GM19099 (cell line): ENCODE results near the gene PRKG1.

Source experiments
- POLR2A ChIP-seq: IDR thresholded peaks from 3 replicates; pipeline ENCODE4 v1.6.1; 2011; ENCODE audit warnings: low read depth; ENCODE audit not compliant: insufficient read length; ENCODE audit errors: extremely low read depth

Gene PRKG1

DNA sequence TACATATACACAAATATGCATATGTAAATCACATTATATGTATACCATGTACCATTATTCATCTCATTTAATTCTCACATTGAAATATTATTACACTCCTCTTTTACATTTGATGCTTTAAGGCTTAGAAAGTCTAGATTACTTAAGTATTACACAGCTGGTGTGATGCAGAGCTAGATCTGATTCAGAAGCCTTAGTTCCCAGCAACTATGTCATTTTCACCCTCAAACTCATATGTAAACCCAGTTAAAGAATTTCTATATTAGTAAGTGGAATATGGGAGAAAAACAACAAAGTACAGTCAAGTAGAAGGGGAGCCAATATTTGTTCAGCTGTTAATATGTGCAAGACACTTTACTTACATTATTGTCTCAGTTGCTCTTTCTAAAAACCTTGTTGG lies 699.4 kb downstream of the PRKG1 start:
- no peak for TF ChIP-seq POLR2A

DNA sequence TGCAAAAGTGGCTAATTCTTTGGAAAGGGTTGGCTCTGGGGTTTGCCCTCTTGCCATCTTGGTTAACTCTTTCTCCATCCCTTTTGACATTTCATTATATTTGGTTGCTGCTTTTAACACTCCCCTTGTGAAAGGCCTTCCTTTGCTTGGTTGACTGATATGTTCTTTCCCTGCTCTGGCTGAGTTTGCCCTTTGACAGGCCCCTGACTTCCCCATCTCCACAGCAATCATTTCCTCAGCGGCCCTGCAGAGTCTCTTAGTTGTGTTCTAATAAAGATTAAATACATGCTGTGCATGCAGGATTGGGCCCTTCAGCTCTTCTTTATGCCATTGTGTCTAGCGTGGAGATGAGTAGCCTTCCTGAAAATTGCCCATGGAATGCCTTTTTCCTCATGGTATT lies 709.7 kb downstream of the PRKG1 start:
- no peak for TF ChIP-seq POLR2A

DNA sequence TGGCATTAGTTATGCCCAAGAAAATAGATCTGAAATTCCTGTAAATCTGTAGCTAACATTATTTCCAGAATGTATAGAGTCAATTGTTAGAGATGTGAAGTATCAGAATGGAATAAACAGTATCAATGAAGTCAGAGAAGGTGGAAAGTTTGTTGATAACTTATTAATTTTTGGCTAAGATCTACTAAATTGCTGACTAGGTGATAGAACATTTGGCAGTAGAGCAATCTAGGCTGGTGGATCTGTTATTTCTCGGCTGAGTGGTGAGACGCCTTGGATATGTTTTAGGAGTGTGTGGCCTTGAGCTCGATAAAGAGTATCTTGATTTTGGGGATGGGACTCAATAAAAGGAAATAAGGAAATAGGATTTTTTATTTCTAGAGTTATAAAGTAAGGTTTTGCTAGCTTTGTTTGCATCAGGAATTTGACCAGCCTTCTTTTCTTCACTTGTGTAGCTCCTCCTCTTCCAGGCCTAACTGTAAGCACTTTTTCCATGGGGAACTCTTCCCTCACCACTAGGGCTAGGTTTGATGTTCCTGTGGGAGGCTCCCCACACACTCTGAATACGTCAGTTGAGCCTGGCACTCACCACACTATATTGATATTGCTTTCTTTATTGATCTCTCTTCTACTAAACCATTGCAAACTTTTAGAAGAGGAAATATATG lies 711.9 kb downstream of the PRKG1 start:
- no peak for TF ChIP-seq POLR2A

DNA sequence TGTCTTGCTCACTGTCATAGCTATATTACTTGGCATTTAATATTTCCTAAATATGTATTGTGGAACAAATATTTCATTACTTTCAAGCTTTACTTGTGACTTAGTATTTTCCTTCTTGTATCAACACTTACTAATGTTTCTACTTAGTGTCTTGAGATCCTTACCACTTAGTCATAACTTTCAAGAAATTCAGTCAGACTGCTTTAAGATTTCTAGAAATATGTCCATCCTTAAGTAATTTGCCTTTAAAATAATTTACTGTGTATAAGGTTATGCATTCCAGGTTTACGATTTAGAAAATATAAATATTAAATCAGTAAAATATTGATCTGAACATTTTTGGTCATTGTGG lies 712.4 kb downstream of the PRKG1 start:
- TF ChIP-seq POLR2A: no peak

DNA sequence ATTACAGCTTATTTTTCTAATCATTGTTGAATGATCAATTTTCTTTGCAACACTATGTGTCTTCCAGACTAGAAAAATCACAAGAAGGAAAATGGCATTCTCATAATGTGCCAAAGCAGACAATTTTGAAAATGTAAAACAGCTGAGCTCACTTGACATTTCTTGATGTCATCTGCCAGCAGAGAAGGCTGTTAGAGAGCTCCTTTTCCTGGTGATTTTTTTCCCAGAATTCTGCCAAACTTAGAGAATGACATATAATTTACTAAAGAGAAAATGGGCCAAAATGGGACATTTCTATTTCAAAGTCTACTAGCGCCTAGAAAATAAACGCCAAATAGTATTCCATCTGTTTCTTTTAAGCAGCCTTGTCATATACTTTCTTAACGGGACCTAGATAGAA lies 714.0 kb downstream of the PRKG1 start:
- TF ChIP-seq POLR2A: no peak

DNA sequence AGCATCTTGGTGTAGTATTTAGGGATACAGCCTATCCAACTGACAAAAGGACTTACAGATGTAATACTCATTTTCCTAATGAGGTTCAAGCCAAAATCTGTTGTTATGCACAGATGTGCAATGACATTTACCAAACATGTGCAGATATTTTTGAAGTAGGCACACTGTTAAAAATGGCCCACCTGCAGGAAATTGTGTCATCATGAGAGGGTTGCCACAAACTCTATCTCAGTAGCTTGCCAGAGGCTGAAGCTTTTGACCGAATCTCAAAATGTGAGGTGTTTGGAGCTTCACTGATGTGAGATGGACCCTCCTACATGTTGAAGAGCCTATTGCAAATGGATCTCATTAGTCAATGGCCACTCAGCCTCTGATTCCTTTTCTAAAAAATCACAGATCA lies 714.8 kb downstream of the PRKG1 start:
- TF ChIP-seq POLR2A: no peak

DNA sequence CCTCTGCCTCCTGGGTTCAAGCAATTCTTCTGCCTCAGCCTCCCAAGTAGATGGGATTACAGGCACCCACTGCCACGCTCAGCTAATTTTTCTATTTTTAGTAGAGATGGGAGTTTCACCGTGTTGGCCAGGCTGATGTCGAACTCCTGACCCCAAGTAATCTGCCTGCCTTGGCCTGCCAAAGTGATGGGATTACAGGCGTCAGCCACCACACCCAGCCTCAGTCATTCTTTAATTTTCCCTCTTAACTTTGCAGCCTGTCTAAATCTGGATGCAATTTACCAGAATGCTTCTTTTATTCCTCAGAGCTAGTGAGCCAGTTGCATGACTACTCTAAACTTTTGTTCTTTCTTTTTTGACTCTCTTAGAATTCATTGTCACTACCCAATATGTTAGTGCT lies 715.6 kb downstream of the PRKG1 start:
- TF ChIP-seq POLR2A: no peak

DNA sequence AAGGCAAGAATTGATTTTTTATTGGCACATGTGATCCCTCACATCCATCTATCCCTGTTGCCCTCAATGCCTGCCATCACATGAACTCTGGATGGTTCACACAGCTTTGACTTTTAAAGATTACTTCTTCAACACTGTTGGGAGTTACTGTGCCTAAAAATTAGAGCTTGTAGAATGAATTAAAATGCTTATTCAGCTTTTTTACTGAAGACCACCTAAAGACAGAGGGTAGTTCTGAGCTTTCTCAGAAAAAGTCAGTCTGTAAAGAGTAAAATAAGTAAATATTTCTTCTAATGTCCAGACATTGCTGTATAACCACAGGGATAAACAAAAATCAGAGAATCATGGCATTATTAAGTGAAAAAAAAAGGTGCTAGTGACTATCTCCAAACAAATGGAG lies 718.4 kb downstream of the PRKG1 start:
- no peak for TF ChIP-seq POLR2A

DNA sequence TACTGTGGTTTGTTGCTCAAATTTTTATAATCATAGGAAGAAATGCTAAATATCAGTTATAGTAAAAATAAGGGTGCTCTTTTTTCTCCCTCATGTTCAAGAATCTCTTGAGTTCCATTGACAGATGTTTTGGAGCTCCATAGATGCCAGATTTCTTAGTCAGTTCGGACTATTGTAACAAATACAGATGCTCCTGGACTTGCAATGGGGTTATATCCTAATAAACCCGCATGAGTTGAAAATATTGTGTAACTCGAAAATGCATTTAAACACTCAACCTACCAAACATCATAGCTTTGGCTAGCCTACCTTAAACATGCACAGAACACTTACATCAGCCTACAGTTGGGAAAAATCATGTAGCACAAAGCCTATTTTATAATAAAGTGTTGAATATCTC lies 725.8 kb downstream of the PRKG1 start:
- TF ChIP-seq POLR2A: no peak

DNA sequence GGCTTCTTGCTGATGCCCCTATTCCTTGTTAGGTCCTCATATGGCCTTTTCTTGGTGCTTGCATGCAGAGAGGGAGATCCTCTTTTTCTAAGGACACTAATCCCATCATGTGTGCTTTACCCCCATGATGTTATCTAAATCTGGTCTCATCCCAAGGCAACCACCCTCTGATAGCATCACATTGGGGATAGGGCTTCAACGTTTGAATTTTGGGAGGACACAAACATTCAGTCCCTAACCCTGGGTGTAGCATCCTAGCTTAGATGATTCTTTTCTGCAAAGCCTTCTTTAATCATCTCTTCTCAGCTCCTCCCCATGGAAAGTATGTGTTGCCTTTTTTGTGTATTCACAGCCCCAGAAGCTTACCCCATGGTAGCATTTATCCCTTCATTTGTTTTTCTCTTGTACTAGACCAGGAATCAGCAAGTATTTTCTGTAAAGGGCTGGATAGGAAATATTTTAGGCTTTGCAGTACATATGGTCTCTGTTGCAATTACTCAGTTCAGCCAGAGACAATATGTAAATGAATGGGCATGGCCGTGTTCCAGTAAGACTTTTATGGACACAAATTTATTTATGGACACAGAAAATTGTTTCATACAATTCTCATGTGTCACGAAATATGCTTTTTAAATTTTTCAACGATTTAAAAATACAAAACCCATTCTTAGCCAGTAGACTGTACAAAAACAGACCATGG lies 726.6 kb downstream of the PRKG1 start:
- TF ChIP-seq POLR2A: no peak

DNA sequence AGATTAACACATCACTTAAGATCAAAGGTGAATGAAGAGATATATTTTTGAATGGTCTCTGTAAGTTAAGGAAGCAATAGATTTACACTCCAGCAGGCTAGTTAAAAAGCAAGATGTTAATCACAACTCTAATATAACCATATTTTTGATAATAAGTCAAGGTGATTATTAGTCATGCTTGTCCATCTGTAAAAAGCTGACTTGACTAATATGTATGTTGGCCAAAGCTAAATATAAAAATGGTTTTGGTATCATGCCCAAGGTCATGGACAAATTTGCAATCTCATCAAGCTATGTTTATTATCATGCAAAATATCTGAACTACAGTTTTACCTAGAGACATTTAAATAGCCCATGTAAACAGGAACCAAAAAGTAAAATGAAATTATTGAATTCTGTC lies 727.7 kb downstream of the PRKG1 start:
- TF ChIP-seq POLR2A: no peak

DNA sequence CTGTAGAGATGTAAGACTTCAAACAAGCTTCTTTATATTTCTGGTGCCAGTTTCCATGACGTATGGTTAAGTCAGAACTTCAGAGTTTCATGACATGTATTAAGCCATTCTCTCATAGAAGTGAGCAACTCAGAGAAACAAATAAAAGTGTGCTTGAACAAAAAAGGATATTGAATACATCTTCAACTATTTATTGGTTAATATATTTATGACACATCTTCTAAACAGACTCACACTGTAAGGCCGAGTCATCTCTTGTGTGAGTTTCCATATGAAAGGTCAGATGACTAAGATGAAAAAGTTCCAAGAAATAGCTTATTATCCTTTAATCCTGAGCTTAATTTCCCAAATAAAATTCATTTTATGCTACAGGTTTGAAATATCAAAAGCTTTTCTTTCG lies 730.6 kb downstream of the PRKG1 start:
- TF ChIP-seq POLR2A: no peak

DNA sequence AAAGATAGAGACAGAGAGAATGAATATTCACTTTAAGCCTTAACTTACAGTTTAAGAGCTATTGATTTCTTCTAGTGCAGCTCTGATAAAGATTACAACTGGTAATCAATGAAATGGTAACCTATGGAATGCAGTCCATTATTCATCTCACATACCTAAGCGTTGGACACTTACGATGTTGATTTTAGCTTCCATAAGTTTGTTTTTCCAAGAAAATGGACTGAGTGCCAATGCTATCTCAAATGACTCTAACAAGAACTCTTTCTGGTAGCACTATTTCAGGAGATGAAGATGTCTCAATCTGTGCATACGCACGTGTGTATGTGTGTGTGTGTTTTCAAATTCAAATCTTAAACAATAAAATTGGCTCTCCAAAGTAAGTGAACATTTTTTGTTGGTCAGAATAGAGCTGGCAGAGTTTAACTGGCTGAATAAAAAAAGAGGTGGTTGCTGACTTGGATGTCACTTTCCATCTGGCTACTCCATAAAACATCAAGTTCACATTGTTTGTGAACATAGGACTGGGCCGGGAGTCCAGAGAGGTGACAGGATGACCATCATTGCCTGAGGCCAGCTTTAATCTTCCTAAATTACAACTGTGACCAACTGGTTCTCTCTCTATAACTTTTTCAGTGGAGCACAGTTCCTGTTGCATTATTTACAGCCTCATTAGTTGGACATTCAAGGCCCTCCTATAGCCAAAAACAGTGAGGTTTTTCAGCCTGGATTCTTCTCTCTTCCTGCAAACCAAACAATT lies 732.0 kb downstream of the PRKG1 start:
- no peak for TF ChIP-seq POLR2A

DNA sequence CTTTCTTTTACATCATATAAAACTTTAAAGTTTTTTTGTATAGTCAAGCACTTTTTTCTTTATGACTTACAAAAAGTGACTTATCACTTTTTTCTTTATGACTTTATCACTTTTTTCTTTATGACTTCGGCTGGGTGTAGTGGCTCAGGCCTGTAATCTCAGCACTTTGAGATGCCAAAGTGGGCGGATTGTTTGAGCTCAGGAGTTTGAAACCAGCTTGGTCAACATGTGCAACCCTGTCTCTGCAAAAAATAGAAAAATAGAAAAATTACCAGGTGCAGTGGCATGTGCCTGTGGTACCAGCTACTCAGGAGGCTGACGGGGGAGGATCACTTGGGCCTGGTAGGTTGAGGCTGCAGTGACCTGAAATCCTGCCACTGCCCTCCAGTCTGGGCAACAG lies 733.9 kb downstream of the PRKG1 start:
- TF ChIP-seq POLR2A: no peak

DNA sequence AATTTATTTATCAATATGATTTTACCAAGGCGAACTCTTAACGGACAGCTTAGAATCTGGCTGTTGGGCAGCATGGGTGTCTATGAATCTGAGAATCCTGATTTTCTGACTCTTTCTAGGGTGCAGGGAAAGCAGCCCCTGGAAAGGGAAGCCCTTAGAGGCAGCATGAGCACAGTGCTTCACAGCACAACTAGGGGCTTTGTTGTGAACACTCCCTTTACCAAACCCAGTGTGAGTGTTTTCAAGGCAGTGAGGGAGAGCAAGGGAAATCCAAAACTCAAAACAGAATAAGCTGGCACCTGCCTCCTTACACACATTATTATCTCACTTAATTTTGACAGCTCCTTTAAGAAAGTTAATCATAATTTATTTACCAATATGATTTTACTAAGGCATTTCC lies 741.4 kb downstream of the PRKG1 start:
- TF ChIP-seq POLR2A: no peak

DNA sequence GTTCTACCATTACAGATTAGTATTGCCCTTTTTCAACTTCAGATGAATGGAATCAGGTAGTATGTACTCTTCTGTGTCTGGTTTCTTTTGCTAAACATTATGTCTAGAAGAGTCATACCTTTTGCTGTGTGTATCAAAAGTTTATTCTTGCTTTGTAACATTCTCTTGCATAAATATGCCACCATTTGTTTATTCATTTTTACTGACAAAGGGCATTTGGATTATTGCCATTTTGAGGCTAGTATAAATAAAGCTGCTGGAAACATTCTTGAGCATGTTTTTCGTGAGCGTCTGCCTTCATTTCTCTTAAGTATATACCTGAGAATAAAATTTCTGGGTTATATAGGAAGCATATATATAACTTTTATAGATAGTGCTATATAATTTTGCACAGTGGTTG lies 746.8 kb downstream of the PRKG1 start:
- TF ChIP-seq POLR2A: no peak

DNA sequence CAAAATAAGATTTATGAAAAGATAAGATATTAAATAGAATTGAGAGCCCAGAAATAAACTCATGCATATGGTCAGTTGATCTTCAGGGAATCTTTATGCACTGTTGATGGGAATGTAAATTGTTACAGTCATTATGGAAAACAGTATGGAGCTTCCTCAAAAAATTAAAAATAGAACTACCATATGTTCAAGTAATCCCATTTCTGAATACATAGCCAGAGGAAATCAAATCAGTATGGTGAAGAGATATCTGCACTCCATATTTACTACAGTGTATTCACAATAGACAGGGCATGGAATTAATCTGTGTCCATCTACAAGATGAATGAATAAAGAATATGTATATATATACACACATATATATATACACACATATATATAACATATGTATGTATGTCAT lies 747.5 kb downstream of the PRKG1 start:
- no peak for TF ChIP-seq POLR2A
